GM21515 (cell line): ENCODE results near the gene ARHGAP10.
A peak's percentile ranks its signal among the peaks of the same experiment; 100 is the strongest.

Experiments
- ATAC-seq: cut with Tn5 transposase; IDR thresholded peaks from one replicate; pipeline ENCODE4 v1.9.1; 2021; ENCODE audit not compliant: unreplicated experiment

The ARHGAP10 gene

DNA sequence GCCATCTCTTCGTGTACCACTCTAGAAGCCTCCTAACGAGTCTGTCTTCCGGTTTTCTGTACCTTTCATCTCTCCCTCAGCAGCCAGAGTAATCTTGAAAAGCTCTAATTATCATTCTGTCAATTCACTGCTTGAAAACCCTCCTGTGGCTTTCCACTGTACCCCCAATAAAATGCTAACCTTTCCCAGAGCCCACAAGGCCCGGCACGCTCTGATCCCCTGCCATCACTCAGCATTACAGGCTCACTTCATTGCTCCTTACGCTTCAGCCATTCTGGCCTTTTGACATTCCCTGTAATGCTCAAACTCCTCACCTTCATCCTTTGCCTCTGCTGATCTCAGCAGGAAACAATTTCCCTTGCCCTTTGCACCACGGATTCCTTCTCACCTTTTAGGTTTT, 112.9 kb downstream of the ARHGAP10 start:
- no peak for ATAC-seq

- ATAC-seq = peak; percentile 76
Observed at GRCh38 chr4:147846318-147847155, 114.6 kb downstream of the ARHGAP10 start.

GRCh38 chr4:147847751-147848590, 116.1 kb downstream of the ARHGAP10 start:
- no peak for ATAC-seq

- ATAC-seq = no peak
Observed at GRCh38 chr4:147848634-147849033, 116.7 kb downstream of the ARHGAP10 start.

DNA sequence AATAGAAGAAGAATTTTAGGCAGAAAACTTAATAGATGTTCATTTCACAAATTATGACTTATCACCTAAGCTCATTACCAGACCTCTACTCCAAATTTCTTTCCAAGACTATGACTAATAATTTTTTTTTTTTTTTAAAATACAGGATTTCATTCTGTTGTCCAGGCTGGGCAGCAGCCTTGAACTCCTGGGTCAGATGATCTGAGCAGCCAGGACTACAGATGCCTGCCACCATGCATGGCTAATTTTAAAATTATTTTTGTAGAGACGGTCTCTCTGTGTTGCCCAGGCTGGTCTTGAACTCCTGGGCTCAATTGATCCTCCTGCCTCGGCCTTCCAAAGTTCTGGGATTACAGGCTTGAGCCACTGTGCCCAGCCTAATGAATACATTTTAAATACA, 119.2 kb downstream of the ARHGAP10 start:
- ATAC-seq = no peak

DNA sequence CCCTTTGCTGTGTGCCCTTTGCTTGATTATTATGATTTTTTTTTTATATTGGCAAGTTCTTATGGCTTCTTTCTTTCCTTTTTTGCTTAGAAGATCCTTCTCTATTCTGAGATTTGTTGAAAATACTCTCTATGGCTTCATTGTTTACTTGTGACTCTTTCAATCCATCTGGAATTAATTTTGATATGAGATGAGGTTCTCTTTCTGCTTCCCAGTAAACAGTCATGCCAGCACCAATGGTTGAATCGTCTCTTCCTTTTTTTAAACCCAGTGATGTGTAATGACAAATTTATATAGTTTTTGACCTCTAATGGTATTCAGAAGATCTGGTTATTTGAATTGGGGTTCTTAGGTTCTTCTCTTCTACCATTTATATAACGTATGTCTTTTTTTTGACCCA, 121.8 kb downstream of the ARHGAP10 start:
- no peak for ATAC-seq

DNA sequence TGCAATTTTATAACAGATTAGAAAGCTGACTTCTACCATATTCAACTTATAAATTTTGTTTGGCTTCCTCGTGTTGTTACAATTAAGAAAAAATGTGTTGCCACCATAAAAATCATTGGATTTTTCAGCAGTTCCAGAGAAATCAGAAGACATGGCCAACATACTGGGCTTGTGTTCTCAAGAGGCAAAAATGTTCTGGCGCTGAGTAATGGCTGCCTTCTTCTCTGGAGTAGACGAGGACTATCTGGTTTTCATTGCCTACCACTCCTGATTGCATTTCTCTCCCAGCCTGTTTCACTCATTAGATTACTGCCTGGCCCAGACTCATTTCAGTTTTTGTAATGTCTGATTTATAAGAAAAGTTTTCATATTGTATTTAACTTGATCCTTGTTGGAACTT, 122.3 kb downstream of the ARHGAP10 start:
- ATAC-seq = no peak

DNA sequence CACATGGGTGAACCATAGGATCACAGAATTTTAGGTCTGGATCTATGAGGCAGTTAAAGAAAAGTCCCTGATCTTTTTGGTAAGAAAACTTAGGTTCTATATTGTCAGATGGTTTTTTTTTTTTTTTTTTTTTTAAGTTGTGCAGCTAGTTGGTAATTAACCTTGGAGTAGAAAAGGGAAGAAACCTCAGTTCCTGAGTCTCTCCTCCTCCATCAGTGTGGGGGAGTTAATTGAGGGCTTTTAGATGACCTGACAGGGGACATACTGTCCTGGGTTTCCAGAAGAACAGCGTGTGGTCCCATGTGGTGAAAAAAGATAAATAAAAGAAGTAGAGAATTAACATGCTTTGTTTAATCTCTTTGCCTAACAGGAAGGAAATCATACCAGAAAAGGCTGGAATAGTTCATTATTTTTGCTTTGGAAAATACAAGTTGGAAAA, 123.7 kb downstream of the ARHGAP10 start:
- no peak for ATAC-seq

DNA sequence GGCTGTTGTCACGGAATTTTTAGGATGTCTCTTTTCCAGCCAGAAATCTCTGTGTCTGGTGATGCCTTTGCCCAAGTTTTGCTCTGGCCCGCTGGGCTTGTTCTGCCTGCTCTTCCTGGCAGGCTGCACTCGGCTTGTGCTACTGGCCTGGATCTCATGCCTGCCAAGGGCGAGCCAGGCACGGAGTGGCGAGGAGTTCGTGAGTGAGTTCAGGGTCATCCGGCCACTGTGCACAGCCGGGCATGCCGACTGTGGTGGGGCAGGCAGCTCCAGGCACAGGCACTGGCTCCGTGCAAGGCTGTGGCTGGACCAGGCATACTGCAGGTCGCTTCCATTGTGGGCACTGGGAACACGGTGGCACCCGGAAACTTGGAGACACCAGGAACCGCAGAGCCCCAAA, 129.1 kb downstream of the ARHGAP10 start:
- ATAC-seq = no peak

GRCh38 chr4:147862043-147862692, 130.3 kb downstream of the ARHGAP10 start:
- ATAC-seq = no peak

DNA sequence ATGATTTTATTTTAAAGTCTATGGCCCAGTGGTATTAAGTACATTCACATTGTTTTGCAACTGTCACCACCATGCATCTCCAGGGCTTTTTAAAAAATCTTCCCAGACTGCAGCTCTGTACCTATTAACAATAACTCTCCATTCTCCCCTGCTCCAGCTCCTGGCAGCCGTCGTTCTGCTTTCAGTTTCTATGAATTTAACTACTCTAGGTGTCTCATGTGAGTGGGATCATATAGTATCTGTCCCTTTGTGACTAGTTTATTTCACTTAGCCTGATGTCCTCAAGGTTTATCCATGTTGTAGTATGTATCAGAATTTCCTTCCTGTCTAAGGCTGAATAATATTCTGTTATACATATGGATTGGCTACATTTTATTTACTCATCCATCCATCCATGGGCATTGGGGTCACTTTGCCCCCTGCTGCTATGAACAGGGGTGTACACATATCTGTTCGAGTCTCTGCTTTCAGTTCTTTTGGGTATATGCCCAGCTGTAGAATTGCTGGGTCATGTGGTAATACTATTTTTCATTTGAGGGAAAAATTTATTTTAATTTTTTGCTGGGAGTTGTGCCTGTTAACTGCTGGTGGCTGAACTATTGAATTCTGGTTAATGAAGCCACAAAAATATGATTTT, 131.3 kb downstream of the ARHGAP10 start:
- peak; percentile 48 for ATAC-seq

DNA sequence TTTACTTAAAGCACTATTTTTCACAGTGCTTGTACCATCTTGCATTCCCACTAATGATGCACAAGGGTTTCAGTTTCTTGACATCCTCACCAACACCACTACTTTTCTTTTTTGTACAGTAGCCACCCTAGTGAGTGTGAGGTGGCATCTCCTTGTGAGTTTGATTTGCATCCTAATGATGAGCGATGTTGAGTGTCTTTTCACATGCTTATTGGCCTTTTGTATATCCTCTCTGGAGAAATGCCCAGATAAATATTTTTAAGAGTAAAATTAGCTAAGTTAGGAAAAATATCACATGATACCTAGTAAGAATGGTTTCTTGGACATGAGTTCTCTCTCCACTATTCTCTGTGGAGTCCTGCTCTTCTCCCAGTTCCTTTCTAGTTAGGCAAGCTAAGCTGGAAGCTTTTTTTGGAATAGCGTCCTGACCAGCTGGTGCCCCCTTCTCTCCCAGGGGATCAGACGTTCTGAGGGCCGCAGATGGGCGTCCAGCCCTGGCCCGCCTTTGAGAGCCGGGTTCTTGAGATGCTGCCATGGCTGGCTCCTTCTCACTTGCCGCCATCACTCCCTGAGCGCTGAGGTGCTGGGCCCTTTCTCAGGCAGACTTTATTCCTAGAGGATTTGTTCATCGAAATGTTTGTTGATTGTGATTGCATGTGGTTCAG, 132.1 kb downstream of the ARHGAP10 start:
- no peak for ATAC-seq

DNA sequence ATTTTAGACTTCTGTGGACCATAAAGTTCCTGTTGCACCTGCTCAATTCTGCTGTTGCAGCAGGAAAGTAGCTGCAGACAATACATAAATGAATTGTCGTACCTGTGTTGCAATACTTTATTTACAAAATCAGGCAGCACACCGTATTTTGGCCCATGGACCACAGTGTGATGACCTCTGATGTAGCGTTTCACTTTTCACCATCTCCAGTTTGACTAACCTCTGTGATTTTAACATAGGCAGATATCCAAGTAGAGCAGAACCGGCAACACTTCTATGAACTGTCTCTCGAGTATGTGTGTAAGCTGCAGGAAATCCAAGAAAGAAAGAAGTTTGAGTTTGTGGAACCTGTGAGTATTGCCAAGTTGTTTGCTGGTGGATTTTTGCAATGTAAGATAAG, 132.7 kb downstream of the ARHGAP10 start:
- no peak for ATAC-seq

GRCh38 chr4:147865926-147866325, 134.0 kb downstream of the ARHGAP10 start:
- ATAC-seq = no peak

- ATAC-seq = peak; percentile 85
Observed at GRCh38 chr4:147866532-147867271, 134.8 kb downstream of the ARHGAP10 start.

GRCh38 chr4:147874109-147874508, 142.2 kb downstream of the ARHGAP10 start:
- no peak for ATAC-seq

DNA sequence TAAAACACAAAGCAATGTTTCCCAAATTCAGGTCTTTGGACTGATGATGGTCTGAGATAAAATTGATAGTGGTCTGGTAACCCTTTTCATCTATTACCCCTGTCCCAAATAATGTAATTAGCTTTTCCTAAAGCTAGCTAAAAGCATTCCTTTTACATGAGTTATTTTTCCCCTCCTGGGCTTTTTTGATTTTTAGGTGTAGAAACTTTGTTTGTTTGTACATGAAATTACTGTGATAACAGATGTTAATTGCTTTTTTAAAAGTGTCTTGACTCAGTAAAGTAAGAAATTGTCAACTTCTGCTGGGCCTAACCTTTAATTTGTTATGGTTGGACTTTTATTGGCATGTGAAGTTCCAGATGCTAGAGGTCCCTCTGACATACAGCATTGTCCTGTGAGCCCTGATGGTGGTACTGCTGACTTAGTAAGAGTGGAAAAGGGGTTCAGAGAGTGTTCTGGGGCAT, 145.5 kb downstream of the ARHGAP10 start:
- ATAC-seq = no peak

DNA sequence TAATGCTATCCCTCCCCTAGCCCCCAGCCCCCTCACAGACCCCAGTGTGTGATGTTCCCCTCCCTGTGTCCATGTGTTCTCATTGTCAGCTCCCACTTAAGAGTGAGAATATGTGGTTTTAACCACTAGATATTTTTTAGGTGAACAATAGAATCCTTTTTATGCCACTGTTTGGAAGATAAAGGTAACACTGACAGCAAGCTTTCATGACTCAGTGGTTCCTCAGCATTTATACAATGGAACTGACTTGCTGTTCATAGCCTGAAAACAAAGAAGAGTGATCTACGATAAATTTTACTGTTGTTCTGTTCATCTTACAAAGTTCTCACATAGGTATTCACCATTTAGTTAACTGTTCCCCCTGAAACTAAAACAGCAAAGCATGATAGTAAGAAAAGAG, 147.8 kb downstream of the ARHGAP10 start:
- ATAC-seq = no peak

- ATAC-seq = no peak
Observed at GRCh38 chr4:147880511-147880910, 148.6 kb downstream of the ARHGAP10 start.

DNA sequence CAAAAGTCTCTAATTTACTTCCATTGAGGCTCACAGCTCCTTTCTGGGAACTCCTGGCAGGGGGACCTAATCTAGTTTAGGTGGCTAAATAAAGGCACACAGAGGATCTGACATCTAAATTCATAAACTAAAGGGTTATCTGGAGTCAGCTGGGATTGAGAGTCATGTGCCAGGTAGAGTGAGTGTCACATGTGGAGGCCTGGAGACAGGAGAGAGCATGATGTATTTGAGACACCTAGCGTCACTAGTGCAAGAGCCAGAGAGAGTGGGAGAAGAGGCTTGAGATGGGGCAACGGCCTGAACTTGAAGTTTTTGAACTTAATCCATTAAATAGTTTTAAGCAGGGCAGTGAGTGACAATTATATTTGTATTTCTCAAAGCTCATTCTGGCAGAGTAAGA, 152.6 kb downstream of the ARHGAP10 start:
- ATAC-seq = no peak
